Activated CD8-positive, alpha-beta memory T cell treated with anti-CD3 and anti-CD28 coated beads, Interleukin-2, amount 50 U/mL, for 48 hours (primary cell): ENCODE results near the gene SCP2.
A peak's percentile ranks its signal among the peaks of the same experiment; 100 is the strongest.

Experiments
- DNase-seq: peaks from one replicate; pipeline ENCODE4 v3.0.0-alpha.2; 2020

Gene SCP2

GRCh38 chr1:53046930-53047329 is 119.9 kb downstream of the SCP2 start:
- no peak for DNase-seq

DNA sequence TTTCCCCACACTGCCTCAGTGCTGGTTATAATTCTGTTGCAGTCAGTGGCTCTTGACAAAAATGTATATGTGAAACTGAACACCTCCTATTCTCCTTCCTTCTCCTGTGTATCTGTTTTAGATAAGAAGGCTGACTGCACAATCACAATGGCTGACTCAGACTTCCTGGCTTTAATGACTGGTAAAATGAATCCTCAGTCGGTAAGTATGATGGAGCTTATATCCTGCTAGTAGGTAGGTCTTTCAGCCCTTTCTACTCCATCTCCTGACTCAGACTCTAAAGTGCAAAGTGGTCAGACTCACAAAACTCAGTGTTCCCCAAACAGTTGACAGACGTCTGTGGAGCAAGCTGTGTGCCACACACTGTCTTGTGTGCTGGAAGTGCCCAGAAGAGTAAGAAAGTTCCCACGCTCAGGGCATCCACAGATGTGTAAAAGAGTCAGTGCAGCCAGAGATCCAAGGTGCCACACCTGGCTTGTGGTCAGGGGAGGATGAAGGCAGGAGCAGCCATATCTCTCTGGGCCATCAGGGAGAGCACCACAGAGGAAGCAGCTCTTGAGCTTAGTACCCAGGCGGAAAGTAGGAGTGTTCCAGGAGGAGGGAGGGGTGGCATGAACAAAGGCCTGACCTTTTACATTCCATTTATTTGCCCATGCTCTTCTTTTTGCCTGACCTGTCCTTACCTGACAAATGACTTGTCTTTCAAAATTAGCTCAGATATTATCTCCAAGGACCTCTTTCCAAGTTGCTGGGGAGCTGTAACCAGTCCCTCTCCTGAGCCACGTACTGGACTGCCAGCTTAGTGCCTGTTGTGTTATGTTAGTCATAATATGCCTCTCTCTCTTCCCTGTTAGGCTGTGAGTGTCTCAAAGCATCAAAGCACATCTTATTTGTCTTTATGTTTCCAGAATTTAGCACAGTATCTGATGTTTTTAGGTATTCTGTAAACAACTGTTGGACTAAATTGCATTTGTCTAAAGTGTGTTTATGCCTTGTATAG is 121.0 kb downstream of the SCP2 start:
- no peak for DNase-seq

DNA sequence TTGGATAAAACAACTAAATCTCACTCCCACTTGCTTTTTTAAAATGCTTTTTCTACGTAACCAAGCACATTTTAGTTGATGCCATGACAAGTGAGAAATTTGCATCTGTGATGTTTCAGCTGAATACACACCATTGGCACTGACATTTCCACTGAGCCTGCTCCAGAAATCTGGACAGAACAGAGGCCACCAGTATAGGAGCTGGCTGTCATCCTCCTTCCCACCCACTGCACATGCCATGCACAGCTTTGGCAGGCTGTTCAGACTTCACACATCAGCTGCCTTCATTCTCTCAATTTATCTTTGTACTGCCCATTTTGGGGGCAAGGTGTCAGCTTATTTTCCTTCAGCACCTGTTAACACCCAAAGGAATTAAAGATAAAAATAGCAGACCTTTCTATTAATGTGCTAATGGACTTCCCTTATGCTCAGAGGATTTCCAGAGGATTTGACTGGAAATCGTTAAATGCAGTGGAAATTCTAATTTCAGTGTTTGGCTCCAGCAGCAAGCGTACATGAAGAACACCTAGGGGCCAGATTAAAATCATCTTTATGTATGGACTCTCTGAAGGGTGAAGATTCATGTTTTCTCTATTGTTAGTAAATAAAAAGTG is 122.0 kb downstream of the SCP2 start:
- no peak for DNase-seq

GRCh38 chr1:53049574-53049967 is 122.5 kb downstream of the SCP2 start:
- no peak for DNase-seq

- DNase-seq: no peak
These were observed 123.2 kb downstream of the SCP2 start for GRCh38 chr1:53050310-53050709.

DNA sequence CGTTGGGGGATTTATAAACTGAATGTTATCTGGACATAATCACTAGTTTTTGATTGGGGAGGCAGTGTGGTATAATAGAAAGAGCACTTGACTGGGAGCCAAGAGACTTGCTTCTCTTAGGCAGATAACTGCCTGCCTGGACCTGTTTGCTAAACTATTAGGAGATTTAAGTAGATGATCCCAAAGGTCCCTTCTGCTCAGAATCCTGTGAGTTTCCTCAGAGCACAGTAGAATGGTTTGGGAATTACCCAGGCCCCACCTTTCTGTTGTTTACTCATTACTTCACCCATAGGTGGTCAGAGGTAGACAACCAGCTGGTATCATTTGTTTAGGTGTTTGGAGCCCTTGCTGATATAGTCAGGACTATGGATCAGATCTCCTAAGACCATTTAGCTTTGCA is 124.6 kb downstream of the SCP2 start:
- no peak for DNase-seq

DNA sequence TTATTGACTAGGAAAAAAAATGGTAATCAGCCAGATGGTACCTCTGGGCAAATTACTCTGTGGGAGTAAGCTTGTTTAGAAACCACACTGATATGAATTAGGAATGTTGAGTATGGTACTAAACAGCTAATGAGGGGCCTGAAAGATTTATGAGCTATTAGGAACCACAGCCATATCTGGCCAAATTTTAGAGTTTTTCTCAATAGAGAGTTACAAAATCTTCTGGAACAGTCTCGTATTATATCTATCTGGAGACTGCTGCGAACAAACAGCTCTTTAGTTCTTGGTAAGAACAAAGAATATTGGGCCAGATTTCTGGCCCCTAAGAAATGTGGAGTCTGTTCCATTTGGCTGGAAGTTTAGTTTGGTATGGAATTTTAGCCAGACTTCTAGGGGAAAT is 130.1 kb downstream of the SCP2 start:
- no peak for DNase-seq

- DNase-seq: no peak
These were observed 133.5 kb downstream of the SCP2 start for GRCh38 chr1:53060579-53060978.

DNA sequence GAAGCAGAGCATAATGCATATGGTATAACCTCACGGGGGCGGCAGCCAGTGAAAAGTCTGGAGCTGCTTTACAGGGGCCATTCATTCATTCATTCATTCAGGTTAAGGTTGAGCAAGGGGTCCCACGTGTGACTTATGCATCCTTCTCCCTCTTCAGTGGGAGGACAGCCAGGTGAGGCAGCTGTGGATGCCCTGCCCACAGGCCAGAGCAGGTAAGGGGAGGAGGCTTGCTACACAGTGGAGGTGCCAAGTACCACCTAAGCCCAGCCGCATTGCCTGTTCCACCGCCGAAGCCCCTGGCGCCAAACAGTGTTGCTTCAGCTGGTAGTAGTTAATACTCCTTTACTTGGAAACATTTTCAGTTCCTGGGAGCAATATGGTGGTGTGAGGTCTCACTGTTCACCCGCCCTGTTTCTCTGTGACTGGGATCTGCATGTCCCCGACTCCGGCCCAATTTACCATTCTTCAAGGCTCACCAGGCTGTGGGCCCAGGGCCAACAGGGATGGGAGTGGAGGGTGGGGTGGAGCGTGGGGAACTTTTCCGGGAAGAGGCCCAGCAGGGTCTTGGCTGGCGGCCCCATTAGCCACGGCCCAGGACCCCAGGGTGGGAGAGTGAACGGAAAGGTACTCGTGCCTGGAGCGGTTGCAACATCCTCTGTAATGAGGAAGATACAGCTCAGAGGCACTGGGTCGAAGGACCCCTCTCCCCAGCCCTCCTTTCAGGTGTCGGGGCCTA is 134.2 kb downstream of the SCP2 start:
- DNase-seq: peak; percentile 47

DNA sequence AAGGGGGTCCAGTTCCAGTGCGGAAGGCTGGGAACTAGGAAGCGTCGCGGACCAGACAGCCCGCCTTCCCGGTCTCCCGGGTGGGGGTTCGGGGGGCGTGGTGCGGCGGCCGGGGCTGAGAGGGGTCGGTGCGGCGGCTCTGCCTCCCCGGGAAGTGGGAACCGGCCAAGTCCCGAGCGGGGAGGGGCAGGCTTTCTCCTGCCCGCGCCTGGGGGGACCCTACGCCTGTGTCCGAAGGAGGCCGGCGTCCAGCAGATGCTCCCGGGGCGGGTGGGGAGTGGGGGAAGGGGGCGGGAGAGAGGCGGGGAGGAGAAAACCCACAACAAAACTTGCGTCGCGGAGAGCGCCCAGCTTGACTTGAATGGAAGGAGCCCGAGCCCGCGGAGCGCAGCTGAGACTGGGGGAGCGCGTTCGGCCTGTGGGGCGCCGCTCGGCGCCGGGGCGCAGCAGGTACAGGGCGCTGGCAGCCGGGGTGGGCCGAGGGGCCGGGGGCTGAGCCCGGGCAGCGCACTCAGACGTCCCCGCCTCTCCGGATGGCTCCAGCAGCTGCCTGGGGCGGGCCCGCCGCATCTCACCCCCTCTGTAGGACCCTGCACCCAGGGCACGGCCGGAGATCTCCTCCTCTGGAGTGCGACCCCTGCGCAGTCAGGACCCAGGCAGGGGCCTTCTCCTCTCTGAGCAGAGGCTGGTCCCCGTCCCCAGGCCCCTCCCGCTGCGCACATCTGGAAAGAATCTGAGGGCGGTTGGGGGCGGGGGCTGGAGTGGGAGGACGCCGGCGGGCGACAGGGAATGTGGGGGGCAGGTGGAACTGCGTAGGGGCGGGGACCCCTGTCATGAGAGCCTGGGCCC is 135.0 kb downstream of the SCP2 start, which contains the start of gene PODN:
TSS of gene PODN (plus strand) at position 355 of the 849 bp plus-strand sequence. CDS start 7,643 bp downstream, outside the sequence.
- DNase-seq: peak; percentile 57

DNA sequence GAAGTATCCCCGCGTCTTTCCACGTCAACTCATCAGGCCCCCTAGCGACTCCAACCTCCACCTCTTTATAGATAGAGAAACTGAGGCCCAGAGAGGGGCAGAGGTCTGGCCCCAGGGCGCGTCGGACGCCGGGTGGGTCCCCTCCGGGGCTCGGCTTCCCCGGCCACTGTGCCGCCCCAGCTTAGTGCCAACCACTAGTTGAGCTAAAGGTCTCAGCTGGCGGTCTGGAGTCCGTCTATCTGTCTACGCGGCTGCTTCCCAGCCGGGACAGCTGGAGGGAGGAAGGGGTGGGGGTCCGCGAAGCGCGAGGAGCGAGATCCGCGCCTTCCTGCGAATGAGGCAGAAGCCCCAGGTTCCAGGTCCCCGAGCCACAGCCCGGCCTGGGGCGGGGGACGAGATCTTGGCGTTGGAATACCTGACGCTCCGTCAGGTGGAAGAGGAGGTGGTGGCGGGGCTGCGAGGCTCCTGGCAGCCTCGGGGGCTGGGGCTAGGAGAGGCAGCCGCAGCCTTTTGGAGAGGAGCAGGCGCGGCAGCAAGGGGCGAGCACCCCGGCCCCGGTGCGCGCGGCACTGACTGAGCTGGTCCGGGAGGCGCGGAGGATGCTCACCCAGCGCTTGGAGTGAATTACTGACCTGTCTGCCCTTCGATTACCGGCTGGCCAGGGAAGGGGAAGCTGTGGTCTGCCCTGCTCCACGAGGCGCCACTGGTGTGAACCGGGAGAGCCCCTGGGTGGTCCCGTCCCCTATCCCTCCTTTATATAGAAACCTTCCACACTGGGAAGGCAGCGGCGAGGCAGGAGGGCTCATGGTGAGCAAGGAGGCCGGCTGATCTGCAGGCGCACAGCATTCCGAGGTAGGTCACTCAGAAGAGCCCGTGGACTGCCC is 135.9 kb downstream of the SCP2 start:
- DNase-seq: peak; percentile 52

GRCh38 chr1:53063744-53064515 is 136.9 kb downstream of the SCP2 start:
- DNase-seq: no peak

GRCh38 chr1:53065391-53065790 is 138.3 kb downstream of the SCP2 start:
- peak; percentile 30 for DNase-seq

DNA sequence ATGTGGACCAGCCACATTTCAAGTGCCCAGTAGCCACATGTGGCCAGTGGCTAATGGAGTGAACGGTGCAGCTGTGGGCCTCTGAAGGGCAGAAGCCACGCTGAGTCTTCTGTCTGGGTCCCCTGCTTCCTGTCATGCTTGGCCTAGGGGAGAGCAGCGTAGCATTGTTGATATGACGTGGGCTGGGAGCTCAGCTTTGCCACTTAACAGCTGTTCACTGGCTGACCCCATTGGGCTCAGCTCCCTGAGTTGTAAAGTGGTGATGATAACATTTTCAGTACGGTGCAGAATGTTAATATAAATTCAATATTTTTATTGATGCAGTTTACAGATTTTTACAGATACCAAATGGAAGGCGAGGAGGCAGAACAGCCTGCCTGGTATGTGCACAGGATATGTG is 139.4 kb downstream of the SCP2 start:
- DNase-seq: no peak

DNA sequence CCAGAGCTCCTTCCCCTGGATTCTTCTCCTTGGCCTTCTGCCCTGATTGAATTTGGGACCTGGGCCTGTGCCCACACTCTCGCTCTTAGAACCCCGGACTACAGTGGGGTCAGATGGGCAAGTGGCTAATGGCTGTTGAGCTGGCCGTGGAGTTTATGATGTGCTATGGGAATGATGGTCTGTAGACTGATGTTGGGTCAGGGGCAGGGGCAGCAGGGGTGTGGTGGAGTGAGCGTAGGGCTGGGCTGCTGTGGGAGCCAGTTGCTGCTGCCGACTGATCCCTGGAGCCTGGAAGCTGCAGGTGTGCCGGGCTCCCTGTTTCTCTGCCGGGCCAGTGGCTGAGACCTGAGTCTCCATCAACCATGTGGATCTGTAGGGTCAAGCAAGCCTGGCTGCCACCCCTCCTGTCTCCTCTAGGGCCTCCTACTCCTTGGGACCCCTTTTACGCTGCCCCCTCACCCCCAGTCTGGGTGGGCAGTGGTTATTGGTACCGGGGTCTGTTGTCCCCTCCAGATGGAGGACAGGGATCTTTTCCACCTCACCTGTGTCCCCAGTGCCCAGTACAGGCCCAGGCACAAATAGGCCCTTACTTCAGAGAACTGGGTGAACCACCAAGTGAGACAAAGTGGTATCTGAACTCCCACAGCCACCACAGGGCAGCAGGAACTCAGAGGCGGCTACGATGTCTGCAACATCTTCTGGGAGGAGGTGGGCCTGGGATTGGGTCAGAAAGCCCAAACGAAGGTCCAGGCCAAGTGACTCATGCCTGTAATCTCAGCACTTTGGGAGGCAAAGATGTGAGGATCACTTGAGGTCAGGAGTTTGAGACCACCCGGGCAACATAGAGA is 140.0 kb downstream of the SCP2 start:
- DNase-seq: no peak

DNA sequence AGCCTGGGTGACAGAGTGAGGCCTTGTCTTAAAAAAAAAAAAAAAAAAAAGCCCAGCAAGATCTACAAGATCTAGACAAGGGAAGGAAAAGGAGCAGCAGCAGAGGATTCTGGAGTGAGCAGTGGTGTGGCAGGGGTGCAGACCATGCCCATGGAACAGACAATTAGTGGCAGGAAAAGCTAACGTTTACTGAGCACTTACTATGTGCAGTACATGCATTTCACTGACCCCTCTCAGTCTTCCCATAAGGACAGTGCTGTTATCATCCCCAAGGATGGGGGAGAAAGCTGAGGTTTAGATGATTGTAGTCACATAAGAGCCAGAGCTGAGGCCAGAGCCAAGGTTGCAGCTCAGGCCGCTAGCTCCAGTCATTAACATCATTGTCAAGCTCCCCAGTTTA is 140.8 kb downstream of the SCP2 start:
- no peak for DNase-seq

DNA sequence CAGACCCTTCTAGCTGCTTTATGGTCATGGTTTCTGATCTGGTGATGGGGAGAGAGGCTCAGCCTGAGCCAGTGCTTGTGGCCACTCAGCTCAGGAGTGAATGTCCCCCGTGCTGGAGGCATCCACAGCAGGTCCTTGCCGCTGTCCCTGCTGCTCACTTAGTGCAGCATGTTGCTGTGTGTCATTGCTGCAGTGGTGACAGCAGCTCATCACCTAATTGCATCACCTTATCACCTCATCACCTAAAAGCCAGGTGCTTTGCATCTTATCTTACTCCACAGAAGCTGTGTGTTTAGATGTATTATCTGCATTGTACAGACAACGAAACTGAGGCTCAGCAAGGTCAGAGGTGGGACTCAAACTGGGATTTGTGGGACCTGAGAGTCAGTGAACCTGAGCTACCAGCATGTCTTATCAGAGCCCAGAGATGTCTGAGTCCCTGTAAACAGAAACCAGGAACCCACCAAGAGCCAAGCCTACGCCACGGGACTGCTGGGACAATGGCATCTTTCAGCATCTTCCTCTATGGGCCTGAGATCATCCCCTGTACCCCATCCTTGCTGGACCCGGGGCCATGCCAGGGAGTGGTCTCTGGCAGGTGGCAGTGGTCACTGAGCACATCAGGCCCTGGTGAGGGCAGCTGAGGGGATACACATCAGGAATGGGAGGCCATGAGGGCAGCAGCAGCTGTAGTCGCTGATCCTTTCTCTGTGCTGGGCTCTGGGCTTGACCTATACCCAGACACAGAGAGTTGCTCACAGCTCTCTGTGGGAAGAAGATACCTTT is 141.4 kb downstream of the SCP2 start:
- DNase-seq: peak; percentile 35

DNA sequence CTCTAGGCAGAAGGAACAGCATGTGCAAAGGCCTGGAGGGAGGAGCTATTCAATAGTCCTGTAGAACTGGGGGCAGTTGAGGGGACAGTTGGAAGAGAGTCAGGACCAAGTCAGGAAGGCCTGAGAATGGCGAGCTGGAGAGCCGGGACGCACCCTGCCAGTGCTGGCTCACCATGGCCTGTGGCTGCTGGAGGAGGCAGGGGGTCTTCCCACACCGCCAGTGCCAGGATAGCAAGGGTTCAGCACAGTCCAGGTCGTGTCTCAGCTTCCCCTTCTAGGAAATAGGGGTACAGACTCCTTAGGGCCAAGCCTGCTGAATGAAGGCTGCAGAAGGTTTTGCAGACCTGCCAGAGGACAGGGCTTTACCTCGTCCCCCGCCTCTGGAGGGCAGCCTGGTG is 142.2 kb downstream of the SCP2 start:
- DNase-seq: peak; percentile 26
